Cortex of kidney (tissue), 1 donor: Measurements from ENCODE around the gene EXO1.
"Not testable (repeated sequence)": the region's sequence is repeated elsewhere in the genome, so short reads cannot be mapped to it uniquely, and the experiment has no call there.

Experiments
- DNase-seq: peaks from one replicate; lab custom pipeline; 2025; lab: John Stamatoyannopoulos, UW

Gene EXO1

GRCh38 chr1:241847796-241848685 lies at the start of gene EXO1:
Gene EXO1 (plus strand): TSS chr1:241848204. CDS start chr1:241850426, 2,222 bp downstream.
- DNase-seq: no peak

GRCh38 chr1:241799416-241799815 lies 48.6 kb upstream of the EXO1 start:
- no peak for DNase-seq

GRCh38 chr1:241800640-241801039 lies 47.4 kb upstream of the EXO1 start:
- DNase-seq: no peak

GRCh38 chr1:241802863-241803262 lies 45.1 kb upstream of the EXO1 start:
- DNase-seq: no peak

- not testable (repeated sequence) for DNase-seq
These were observed 43.3 kb upstream of the EXO1 start for GRCh38 chr1:241804706-241805105.

GRCh38 chr1:241808265-241808664 lies 39.7 kb upstream of the EXO1 start:
- DNase-seq: no peak

- DNase-seq: no peak
These were observed 37.1 kb upstream of the EXO1 start for GRCh38 chr1:241810769-241811405.

- DNase-seq: no peak
These were observed 34.2 kb upstream of the EXO1 start for GRCh38 chr1:241813768-241814320.

- DNase-seq: no peak
These were observed 32.0 kb upstream of the EXO1 start for GRCh38 chr1:241816008-241816407.

- no peak for DNase-seq
These were observed 30.6 kb upstream of the EXO1 start for GRCh38 chr1:241817331-241817792.

- DNase-seq: no peak
These were observed 29.9 kb upstream of the EXO1 start for GRCh38 chr1:241817956-241818612.

GRCh38 chr1:241819340-241819866 lies 28.6 kb upstream of the EXO1 start:
- no peak for DNase-seq

GRCh38 chr1:241821363-241821762 lies 26.6 kb upstream of the EXO1 start:
- no peak for DNase-seq

GRCh38 chr1:241822846-241823245 lies 25.2 kb upstream of the EXO1 start:
- no peak for DNase-seq

GRCh38 chr1:241823925-241824324 lies 24.1 kb upstream of the EXO1 start:
- DNase-seq: no peak

- no peak for DNase-seq
These were observed 22.4 kb upstream of the EXO1 start for GRCh38 chr1:241825581-241825980.

- not testable (repeated sequence) for DNase-seq
These were observed 21.4 kb upstream of the EXO1 start for GRCh38 chr1:241826613-241827012.

GRCh38 chr1:241827264-241827663 lies 20.7 kb upstream of the EXO1 start:
- DNase-seq: no peak

GRCh38 chr1:241828463-241829021 lies 19.5 kb upstream of the EXO1 start:
- no peak for DNase-seq

GRCh38 chr1:241829468-241829867 lies 18.5 kb upstream of the EXO1 start:
- DNase-seq: no peak

- no peak for DNase-seq
These were observed 13.1 kb upstream of the EXO1 start for GRCh38 chr1:241834733-241835377.
